HL-60 (cell line): ENCODE measurements around the gene CTCF.

ENCODE experiments used
- SPI1 ChIP-seq: IDR thresholded peaks from 2 replicates; pipeline ENCODE4 v1.6.1; 2012; ENCODE audit warnings: low read depth, mild to moderate bottlenecking, borderline replicate concordance
- TF ChIP-seq, protein P1 (sequence below): IDR thresholded peaks from one replicate; pipeline ENCODE4 v1.5.1; 2011; ENCODE audit warnings: low read length, control low read depth, inconsistent platforms; ENCODE audit not compliant: insufficient read depth

DNA sequence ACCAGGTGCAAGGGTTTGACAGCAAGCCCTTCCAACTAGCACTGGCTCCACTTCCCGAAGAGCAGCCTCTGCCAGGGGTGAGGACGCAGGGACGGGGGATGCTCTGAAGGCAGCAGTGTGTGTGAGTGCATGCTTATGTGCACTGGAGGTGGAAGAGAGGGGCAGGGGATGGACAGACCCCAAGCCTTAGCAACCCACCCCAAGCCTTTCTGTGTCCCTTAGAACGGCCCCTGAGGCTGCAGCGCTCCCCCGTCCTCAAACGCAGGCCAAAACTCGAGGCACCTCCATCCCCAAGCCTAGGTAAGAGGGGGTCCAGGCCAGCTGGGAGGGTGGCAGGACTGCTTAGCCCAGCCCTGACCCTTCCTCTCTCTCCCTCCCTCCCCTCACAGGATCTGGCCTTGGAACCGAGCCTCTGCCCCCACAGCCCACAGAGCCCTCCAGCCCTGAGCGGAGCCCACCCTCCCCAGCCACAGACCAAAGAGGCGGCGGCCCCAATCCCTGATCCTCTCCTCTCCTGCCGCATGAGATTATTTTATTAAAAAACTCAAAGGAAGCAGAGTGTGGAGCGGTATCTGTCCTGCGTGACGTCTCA is 94.8 kb downstream of the CTCF start:
- TF ChIP-seq, protein P1, sequence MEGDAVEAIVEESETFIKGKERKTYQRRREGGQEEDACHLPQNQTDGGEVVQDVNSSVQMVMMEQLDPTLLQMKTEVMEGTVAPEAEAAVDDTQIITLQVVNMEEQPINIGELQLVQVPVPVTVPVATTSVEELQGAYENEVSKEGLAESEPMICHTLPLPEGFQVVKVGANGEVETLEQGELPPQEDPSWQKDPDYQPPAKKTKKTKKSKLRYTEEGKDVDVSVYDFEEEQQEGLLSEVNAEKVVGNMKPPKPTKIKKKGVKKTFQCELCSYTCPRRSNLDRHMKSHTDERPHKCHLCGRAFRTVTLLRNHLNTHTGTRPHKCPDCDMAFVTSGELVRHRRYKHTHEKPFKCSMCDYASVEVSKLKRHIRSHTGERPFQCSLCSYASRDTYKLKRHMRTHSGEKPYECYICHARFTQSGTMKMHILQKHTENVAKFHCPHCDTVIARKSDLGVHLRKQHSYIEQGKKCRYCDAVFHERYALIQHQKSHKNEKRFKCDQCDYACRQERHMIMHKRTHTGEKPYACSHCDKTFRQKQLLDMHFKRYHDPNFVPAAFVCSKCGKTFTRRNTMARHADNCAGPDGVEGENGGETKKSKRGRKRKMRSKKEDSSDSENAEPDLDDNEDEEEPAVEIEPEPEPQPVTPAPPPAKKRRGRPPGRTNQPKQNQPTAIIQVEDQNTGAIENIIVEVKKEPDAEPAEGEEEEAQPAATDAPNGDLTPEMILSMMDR = no peak
- no peak for TF ChIP-seq SPI1
